ENCODE results near the gene LANCL2.

The LANCL2 gene

GRCh38 chr7:55458351-55458750, 93.2 kb downstream of the LANCL2 start:
- TF ChIP-seq CTCF (IDR thresholded peaks at IDR 0.05): no peak
- Histone ChIP-seq H3K4me1 (ENCODE audit: control insufficient read depth in 1 of 2, insufficient read depth in 1 of 2, low read depth in 1 of 2, low read length in 1 of 2) (no peaks in the 10 kb centered on the region), H3K27me3 (no peaks in the 10 kb centered on the region), H3K27ac (no peak overlapping the region), H3K9me3 (no peaks in the 10 kb centered on the region), H3K4me3 (ENCODE audit: low read depth in 1 of 2, low read length in 1 of 2) (no peak overlapping the region), H3K36me3 (no peaks in the 10 kb centered on the region)

DNA sequence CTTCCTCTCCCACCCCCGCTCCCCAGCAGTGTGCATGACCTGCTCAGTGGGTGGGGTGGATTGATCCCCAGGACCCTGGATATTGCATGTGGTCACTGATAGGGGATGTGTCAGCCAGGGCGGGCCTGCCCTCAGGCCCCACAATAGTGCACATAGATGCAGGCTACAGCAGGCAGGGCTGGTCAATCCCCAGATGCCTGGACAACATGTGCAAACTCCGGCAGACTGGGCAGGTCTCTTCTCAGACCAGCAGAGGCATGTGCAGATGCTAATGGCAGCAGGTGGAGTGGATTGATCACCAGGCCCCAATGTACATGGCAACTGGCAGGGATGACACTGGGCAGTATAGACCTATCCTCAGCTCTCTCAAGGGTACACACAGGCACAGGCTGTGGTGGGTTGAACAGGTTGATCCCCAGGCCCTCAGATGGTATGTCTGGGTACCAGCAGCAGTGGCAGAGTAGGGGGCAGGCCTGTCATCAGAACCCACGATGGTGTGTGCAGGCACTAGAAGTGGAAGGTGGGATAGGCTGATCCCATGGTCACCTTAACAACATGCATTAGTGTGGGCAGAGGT, 98.6 kb downstream of the LANCL2 start:
- no peak overlapping the region for H3K27ac ChIP-seq
- peaks cover 32% of the 10 kb centered on the region for H3K36me3 ChIP-seq
- no peaks in the 10 kb centered on the region for H3K4me1 ChIP-seq (ENCODE audit: control insufficient read depth in 1 of 2, insufficient read depth in 1 of 2, low read depth in 1 of 2, low read length in 1 of 2)
- TF ChIP-seq CTCF (IDR thresholded peaks at IDR 0.05): no peak
- H3K27me3 ChIP-seq: no peaks in the 10 kb centered on the region
- H3K4me3 ChIP-seq (ENCODE audit: low read depth in 1 of 2, low read length in 1 of 2): no peak overlapping the region
- H3K9me3 ChIP-seq: no peaks in the 10 kb centered on the region

- H3K36me3 ChIP-seq: peaks cover 32% of the 10 kb centered on the region
- TF ChIP-seq CTCF (IDR thresholded peaks at IDR 0.05): no peak
- no peak overlapping the region for H3K27ac ChIP-seq
- no peaks in the 10 kb centered on the region for H3K9me3 ChIP-seq
- H3K27me3 ChIP-seq: no peaks in the 10 kb centered on the region
- H3K4me1 ChIP-seq (ENCODE audit: control insufficient read depth in 1 of 2, insufficient read depth in 1 of 2, low read depth in 1 of 2, low read length in 1 of 2): no peaks in the 10 kb centered on the region
- no peak overlapping the region for H3K4me3 ChIP-seq (ENCODE audit: low read depth in 1 of 2, low read length in 1 of 2)
These were observed 99.3 kb downstream of the LANCL2 start for GRCh38 chr7:55464422-55464821.

DNA sequence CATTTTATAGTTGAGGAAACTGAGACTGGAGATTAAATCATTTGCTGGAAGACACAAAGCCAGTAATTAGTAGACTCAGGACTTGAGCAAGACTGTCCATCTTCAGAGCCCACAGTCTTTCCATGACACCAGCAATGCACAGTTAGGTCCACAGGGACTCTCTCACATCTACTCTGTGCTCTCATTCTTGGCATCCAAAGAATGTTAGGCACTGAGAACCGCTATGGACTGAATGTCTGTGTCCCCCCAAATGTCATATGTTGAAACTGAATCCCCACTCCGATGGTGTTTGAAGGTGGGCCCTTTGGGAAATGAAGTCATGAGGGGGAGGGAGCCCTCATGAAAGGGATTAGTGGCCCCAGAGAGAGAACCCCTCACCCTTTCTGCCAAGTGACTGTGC, 100.6 kb downstream of the LANCL2 start:
- H3K4me1 ChIP-seq (ENCODE audit: control insufficient read depth in 1 of 2, insufficient read depth in 1 of 2, low read depth in 1 of 2, low read length in 1 of 2): no peaks in the 10 kb centered on the region
- H3K4me3 ChIP-seq (ENCODE audit: low read depth in 1 of 2, low read length in 1 of 2): no peak overlapping the region
- H3K27me3 ChIP-seq: no peaks in the 10 kb centered on the region
- no peak overlapping the region for H3K27ac ChIP-seq
- no peak for TF ChIP-seq CTCF (IDR thresholded peaks at IDR 0.05)
- H3K9me3 ChIP-seq: no peaks in the 10 kb centered on the region
- H3K36me3 ChIP-seq: peaks cover 39% of the 10 kb centered on the region

- TF ChIP-seq CTCF (IDR thresholded peaks at IDR 0.05): no peak
- H3K27ac ChIP-seq: no peak overlapping the region
These were observed 102.0 kb downstream of the LANCL2 start for GRCh38 chr7:55467047-55467593.

More at GRCh38 chr7:55467047-55467593, 102.0 kb downstream of the LANCL2 start:
- Histone ChIP-seq H3K36me3 (peaks cover 46% of the 10 kb centered on the region), H3K4me1 (ENCODE audit: control insufficient read depth in 1 of 2, insufficient read depth in 1 of 2, low read depth in 1 of 2, low read length in 1 of 2) (no peaks in the 10 kb centered on the region), H3K4me3 (ENCODE audit: low read depth in 1 of 2, low read length in 1 of 2) (no peak overlapping the region), H3K9me3 (no peaks in the 10 kb centered on the region), H3K27me3 (no peaks in the 10 kb centered on the region)
